IMR-90 (cell line): ENCODE measurements around the gene RPL27A.

Source experiments
- FOS ChIP-seq: fragments of 150-350 bp; IDR thresholded peaks from 2 replicates; pipeline ENCODE4 v1.6.1; 2016; ENCODE audit warnings: low read depth, low read length
- MAFK ChIP-seq: IDR thresholded peaks from 2 replicates; pipeline ENCODE4 v1.6.1; 2012; ENCODE audit warnings: low read depth, low read length, improper control_type of control experiment
- MXI1 ChIP-seq: IDR thresholded peaks from 2 replicates; pipeline ENCODE4 v1.6.1; 2012; ENCODE audit warnings: low read depth, mild to moderate bottlenecking, low read length, moderate library complexity, borderline replicate concordance
- POLR2A ChIP-seq: IDR thresholded peaks from 2 replicates; pipeline ENCODE4 v1.6.1; 2012; ENCODE audit warnings: mild to moderate bottlenecking, low read depth, low read length
- RCOR1 ChIP-seq: IDR thresholded peaks from 2 replicates; pipeline ENCODE4 v1.6.1; 2012; ENCODE audit warnings: mild to moderate bottlenecking, low read length, improper control_type of control experiment; ENCODE audit not compliant: insufficient replicate concordance
- RFX5 ChIP-seq: IDR thresholded peaks from 2 replicates; pipeline ENCODE4 v1.8.0; 2012; ENCODE audit warnings: low read depth, mild to moderate bottlenecking, low read length, moderate library complexity
- TF ChIP-seq, protein P1 (sequence below): conservative IDR thresholded peaks from 2 replicates; pipeline ENCODE4 v1.5.1; 2012; ENCODE audit warnings: mild to moderate bottlenecking, low read depth, low read length, improper control_type of control experiment

DNA sequence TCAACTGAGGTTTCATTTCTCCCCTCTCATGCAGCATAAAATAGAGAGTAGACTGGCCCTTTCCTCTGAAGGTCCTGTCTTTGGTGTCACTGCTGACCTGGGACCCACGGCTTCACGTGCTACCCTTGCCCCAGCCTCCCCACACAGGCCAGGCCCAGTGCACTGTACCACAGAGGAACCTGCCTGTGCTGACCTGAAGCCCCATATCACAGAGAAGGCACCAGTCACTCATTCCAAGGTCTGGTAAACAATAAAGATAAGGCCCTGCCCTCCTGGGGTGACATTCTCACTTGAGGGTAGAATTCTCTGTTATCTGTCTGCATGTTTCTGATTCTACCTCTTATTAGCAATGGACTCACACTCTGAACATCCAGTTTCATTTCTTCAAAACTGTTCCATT lies 51.3 kb downstream of the RPL27A start:
- no peak for TF ChIP-seq MXI1
- TF ChIP-seq, protein P1, sequence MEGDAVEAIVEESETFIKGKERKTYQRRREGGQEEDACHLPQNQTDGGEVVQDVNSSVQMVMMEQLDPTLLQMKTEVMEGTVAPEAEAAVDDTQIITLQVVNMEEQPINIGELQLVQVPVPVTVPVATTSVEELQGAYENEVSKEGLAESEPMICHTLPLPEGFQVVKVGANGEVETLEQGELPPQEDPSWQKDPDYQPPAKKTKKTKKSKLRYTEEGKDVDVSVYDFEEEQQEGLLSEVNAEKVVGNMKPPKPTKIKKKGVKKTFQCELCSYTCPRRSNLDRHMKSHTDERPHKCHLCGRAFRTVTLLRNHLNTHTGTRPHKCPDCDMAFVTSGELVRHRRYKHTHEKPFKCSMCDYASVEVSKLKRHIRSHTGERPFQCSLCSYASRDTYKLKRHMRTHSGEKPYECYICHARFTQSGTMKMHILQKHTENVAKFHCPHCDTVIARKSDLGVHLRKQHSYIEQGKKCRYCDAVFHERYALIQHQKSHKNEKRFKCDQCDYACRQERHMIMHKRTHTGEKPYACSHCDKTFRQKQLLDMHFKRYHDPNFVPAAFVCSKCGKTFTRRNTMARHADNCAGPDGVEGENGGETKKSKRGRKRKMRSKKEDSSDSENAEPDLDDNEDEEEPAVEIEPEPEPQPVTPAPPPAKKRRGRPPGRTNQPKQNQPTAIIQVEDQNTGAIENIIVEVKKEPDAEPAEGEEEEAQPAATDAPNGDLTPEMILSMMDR: no peak
- no peak for TF ChIP-seq POLR2A
- no peak for TF ChIP-seq MAFK
- no peak for TF ChIP-seq RCOR1
- no peak for TF ChIP-seq RFX5
- no peak for TF ChIP-seq FOS
